Measurements from ENCODE around the gene EIF4ENIF1. TPM values are rescaled to one million over a fixed set of nuclear protein-coding genes. Genes with fewer than 3 reads are reported as not detected.

Gene EIF4ENIF1
- total RNA-seq, 3 donors from 2014 or later (not counting 1 experiment from before 2014, with no cell fraction given) = 31.1 to 41.7 (median 41.2) TPM

GRCh38 chr22:31398231-31398630 lies 91.4 kb downstream of the EIF4ENIF1 start:
- H3K9me3 Mint-ChIP-seq = no peaks in the 10 kb centered on the region
- H3K27me3 Mint-ChIP-seq (ENCODE audit: low read depth in 2 of 2) = no peaks in the 10 kb centered on the region
- Histone ChIP-seq H3K9me3 (ENCODE audit: control insufficient read depth, insufficient read depth, low read length) (peaks cover 3% of the 10 kb centered on the region), H3K36me3 (ENCODE audit: control insufficient read depth, insufficient read depth, low read length) (peaks cover 6% of the 10 kb centered on the region), H3K4me1 (ENCODE audit: control insufficient read depth, insufficient read depth, low read length) (peaks cover 16% of the 10 kb centered on the region), H3K27ac (ENCODE audit: low read length) (no peak overlapping the region), H3K27me3 (ENCODE audit: control insufficient read depth, insufficient read depth, low read length) (no peaks in the 10 kb centered on the region), H3K4me3 (ENCODE audit: low read length) (no peak overlapping the region)
- 97% methylated on average over 3 of the region's 5 CpGs for WGBS (ENCODE audit: insufficient coverage)
- H3K27ac Mint-ChIP-seq = peak overlapping the region in 1 of 2 donors; percentile 91
- no peak overlapping the region for H3K4me3 Mint-ChIP-seq
- TF ChIP-seq CTCF (IDR thresholded peaks at IDR 0.05) = no peak
- H3K36me3 Mint-ChIP-seq = no peaks in the 10 kb centered on the region
- intact Hi-C loops (cut with micrococcal nuclease) = loop anchor here (2.0 kb wide), 1 partner anchor 107 kb away; no protein-coding TSS in a partner anchor
- DNase-seq (no peak), ATAC-seq (no peak)
- peaks cover 15 to 16% of the 10 kb centered on the region in 2 donors for H3K4me1 Mint-ChIP-seq

- no peak for ATAC-seq
- TF ChIP-seq CTCF (IDR thresholded peaks at IDR 0.05) = no peak
- intact Hi-C loops (cut with micrococcal nuclease) = no loop called here
- H3K4me1 ChIP-seq (ENCODE audit: control insufficient read depth, insufficient read depth, low read length) = peaks cover 4% of the 10 kb centered on the region
- 75% methylated on average over 3 of the region's 3 CpGs for WGBS (ENCODE audit: insufficient coverage)
- no peaks in the 10 kb centered on the region for H3K9me3 Mint-ChIP-seq
- no peaks in the 10 kb centered on the region for H3K4me1 Mint-ChIP-seq
- H3K4me3 ChIP-seq (ENCODE audit: low read length) = no peak overlapping the region
- peaks cover 3% of the 10 kb centered on the region for H3K9me3 ChIP-seq (ENCODE audit: control insufficient read depth, insufficient read depth, low read length)
- H3K4me3 Mint-ChIP-seq = no peak overlapping the region
- H3K27ac ChIP-seq (ENCODE audit: low read length) = no peak overlapping the region
- DNase-seq = no peak
- no peaks in the 10 kb centered on the region for H3K36me3 Mint-ChIP-seq
- no peak overlapping the region for H3K27ac Mint-ChIP-seq
- no peaks in the 10 kb centered on the region for H3K27me3 Mint-ChIP-seq (ENCODE audit: low read depth in 2 of 2)
- no peaks in the 10 kb centered on the region for H3K27me3 ChIP-seq (ENCODE audit: control insufficient read depth, insufficient read depth, low read length)
- no peaks in the 10 kb centered on the region for H3K36me3 ChIP-seq (ENCODE audit: control insufficient read depth, insufficient read depth, low read length)
Observed at GRCh38 chr22:31394326-31394725, 95.3 kb downstream of the EIF4ENIF1 start.

GRCh38 chr22:31393893-31394292 lies 95.7 kb downstream of the EIF4ENIF1 start:
- Mint-ChIP-seq H3K4me1 (no peaks in the 10 kb centered on the region), H3K36me3 (no peaks in the 10 kb centered on the region), H3K4me3 (no peak overlapping the region), H3K27ac (no peak overlapping the region), H3K9me3 (no peaks in the 10 kb centered on the region), H3K27me3 (ENCODE audit: low read depth in 2 of 2) (no peaks in the 10 kb centered on the region)
- Histone ChIP-seq H3K27me3 (ENCODE audit: control insufficient read depth, insufficient read depth, low read length) (no peaks in the 10 kb centered on the region), H3K36me3 (ENCODE audit: control insufficient read depth, insufficient read depth, low read length) (no peaks in the 10 kb centered on the region), H3K9me3 (ENCODE audit: control insufficient read depth, insufficient read depth, low read length) (peaks cover 3% of the 10 kb centered on the region), H3K4me3 (ENCODE audit: low read length) (no peak overlapping the region), H3K4me1 (ENCODE audit: control insufficient read depth, insufficient read depth, low read length) (peaks cover 1% of the 10 kb centered on the region), H3K27ac (ENCODE audit: low read length) (no peak overlapping the region)
- DNase-seq (no peak), ATAC-seq (no peak)
- intact Hi-C loops (cut with micrococcal nuclease) = no loop called here
- TF ChIP-seq CTCF (IDR thresholded peaks at IDR 0.05) = no peak
- WGBS (ENCODE audit: insufficient coverage) = 98% methylated on average over 2 of the region's 2 CpGs

Other genes with a start within 250 kb of the EIF4ENIF1 start
- gene PIK3IP1, start 197.4 kb downstream of the EIF4ENIF1 start, total RNA-seq = 100 to 1,000 TPM; 132 to 180 (median 161) TPM
- 10 to 100 TPM; 31.5 to 39.2 (median 37.3) TPM for gene PATZ1, start 143.5 kb downstream of the EIF4ENIF1 start, total RNA-seq
- gene DRG1, start 90.2 kb downstream of the EIF4ENIF1 start, total RNA-seq = 10 to 100 TPM; 50.2 to 60.3 (median 55.4) TPM
- 100 to 1,000 TPM; 208 to 225 (median 217) TPM for gene SFI1, start 6.7 kb upstream of the EIF4ENIF1 start, total RNA-seq
- gene PISD, start 172.4 kb upstream of the EIF4ENIF1 start, total RNA-seq = 10 to 100 TPM; 36.0 to 52.1 (median 47.8) TPM

Measured in natural killer cell (primary cell).